ENCODE data around the gene MYOZ2. TPM values are rescaled to one million over a fixed set of nuclear protein-coding genes. Genes with fewer than 3 reads are reported as not detected.

The MYOZ2 gene
- total RNA-seq, 1 donor from 2014 or later: not detected

- no peak overlapping the region for H2AFZ ChIP-seq (replicated peaks)
- no peaks in the 10 kb centered on the region for H3F3A ChIP-seq (ENCODE audit: low read depth)
- Mint-ChIP-seq H3K4me1 (no peaks in the 10 kb centered on the region), H3K4me3 (no peak overlapping the region), H3K27ac (no peak overlapping the region), H3K27me3 (ENCODE audit: insufficient read depth, low read depth) (no peaks in the 10 kb centered on the region), H3K36me3 (peaks cover 4% of the 10 kb centered on the region), H3K9me3 (no peaks in the 10 kb centered on the region)
- H3K4me1 ChIP-seq: no peaks in the 10 kb centered on the region
- no peaks in the 10 kb centered on the region for H3K9me3 ChIP-seq (ENCODE audit: low read depth)
- H3K79me2 ChIP-seq (ENCODE audit: low read depth): peaks cover 6% of the 10 kb centered on the region
- no peak overlapping the region for H3K27ac ChIP-seq
- no peaks in the 10 kb centered on the region for H3K36me3 ChIP-seq
- no peaks in the 10 kb centered on the region for H3K27me3 ChIP-seq
- TF ChIP-seq EZH2phosphoT487 (IDR thresholded peaks at IDR 0.05) (no peak), CTCF (IDR thresholded peaks at IDR 0.05) (no peak), EZH2 (IDR thresholded peaks at IDR 0.05) (no peak)
- H3K4me2 ChIP-seq: no peak overlapping the region
- no peak for DNase-seq (ENCODE audit: low spot score)
- H4K20me1 ChIP-seq (ENCODE audit: low read depth): no peaks in the 10 kb centered on the region
- H3K9ac ChIP-seq: no peak overlapping the region
- no peak overlapping the region for H3K4me3 ChIP-seq
Measured at GRCh38 chr4:119233191-119233590, 97.6 kb downstream of the MYOZ2 start.

DNA sequence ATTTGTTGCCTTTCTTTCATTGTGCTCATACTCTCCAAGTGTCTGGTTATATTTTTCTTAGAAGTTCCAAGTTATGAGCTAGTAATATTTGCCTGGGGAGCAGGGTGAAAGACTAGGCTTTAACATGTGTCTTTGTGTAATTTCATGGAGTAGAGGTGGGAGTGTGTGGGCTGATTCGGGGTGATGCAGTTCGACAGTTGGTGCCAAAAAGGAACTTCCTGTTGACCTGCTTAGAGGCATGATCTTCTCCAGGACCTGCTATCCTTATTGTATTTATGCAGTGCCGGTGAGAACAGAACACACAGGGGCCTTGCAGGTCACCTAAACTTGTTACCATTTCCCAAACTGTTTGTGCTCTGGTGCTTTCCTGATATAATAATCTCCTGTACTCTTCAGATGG is 98.1 kb downstream of the MYOZ2 start:
- no peaks in the 10 kb centered on the region for H3K27me3 Mint-ChIP-seq (ENCODE audit: insufficient read depth, low read depth)
- no peaks in the 10 kb centered on the region for H3K27me3 ChIP-seq
- no peaks in the 10 kb centered on the region for H4K20me1 ChIP-seq (ENCODE audit: low read depth)
- no peak overlapping the region for H3K4me2 ChIP-seq
- no peak overlapping the region for H3K9ac ChIP-seq
- TF ChIP-seq CTCF (IDR thresholded peaks at IDR 0.05) (no peak), EZH2phosphoT487 (IDR thresholded peaks at IDR 0.05) (no peak), EZH2 (IDR thresholded peaks at IDR 0.05) (no peak)
- H3K4me1 Mint-ChIP-seq: no peaks in the 10 kb centered on the region
- no peak overlapping the region for H3K4me3 ChIP-seq
- H3K36me3 Mint-ChIP-seq: peaks cover 4% of the 10 kb centered on the region
- no peaks in the 10 kb centered on the region for H3K36me3 ChIP-seq
- no peaks in the 10 kb centered on the region for H3K4me1 ChIP-seq
- H3K9me3 ChIP-seq (ENCODE audit: low read depth): no peaks in the 10 kb centered on the region
- no peak overlapping the region for H3K27ac Mint-ChIP-seq
- H3K9me3 Mint-ChIP-seq: no peaks in the 10 kb centered on the region
- no peak overlapping the region for H3K27ac ChIP-seq
- no peak for DNase-seq (ENCODE audit: low spot score)
- no peak overlapping the region for H3K4me3 Mint-ChIP-seq
- no peak overlapping the region for H2AFZ ChIP-seq (replicated peaks)
- peaks cover 6% of the 10 kb centered on the region for H3K79me2 ChIP-seq (ENCODE audit: low read depth)
- no peaks in the 10 kb centered on the region for H3F3A ChIP-seq (ENCODE audit: low read depth)

GRCh38 chr4:119237201-119237600 is 101.6 kb downstream of the MYOZ2 start:
- TF ChIP-seq EZH2phosphoT487 (IDR thresholded peaks at IDR 0.05) (no peak), CTCF (IDR thresholded peaks at IDR 0.05) (no peak), EZH2 (IDR thresholded peaks at IDR 0.05) (no peak)
- H3K9me3 ChIP-seq (ENCODE audit: low read depth): no peaks in the 10 kb centered on the region
- Mint-ChIP-seq H3K27ac (no peak overlapping the region), H3K4me3 (no peak overlapping the region), H3K9me3 (no peaks in the 10 kb centered on the region), H3K27me3 (ENCODE audit: insufficient read depth, low read depth) (no peaks in the 10 kb centered on the region), H3K36me3 (peaks cover 4% of the 10 kb centered on the region), H3K4me1 (peaks cover 7% of the 10 kb centered on the region)
- no peaks in the 10 kb centered on the region for H3F3A ChIP-seq (ENCODE audit: low read depth)
- H2AFZ ChIP-seq (replicated peaks): no peak overlapping the region
- no peak overlapping the region for H3K27ac ChIP-seq
- H3K79me2 ChIP-seq (ENCODE audit: low read depth): peaks cover 2% of the 10 kb centered on the region
- no peak for DNase-seq (ENCODE audit: low spot score)
- H3K36me3 ChIP-seq: no peaks in the 10 kb centered on the region
- H3K4me3 ChIP-seq: no peak overlapping the region
- H3K9ac ChIP-seq: no peak overlapping the region
- H4K20me1 ChIP-seq (ENCODE audit: low read depth): no peaks in the 10 kb centered on the region
- no peaks in the 10 kb centered on the region for H3K27me3 ChIP-seq
- peaks cover 15% of the 10 kb centered on the region for H3K4me1 ChIP-seq
- H3K4me2 ChIP-seq: no peak overlapping the region

Other genes with a start within 250 kb of the MYOZ2 start
- gene SYNPO2, start 247.0 kb upstream of the MYOZ2 start, total RNA-seq (ENCODE audit: low replicate concordance): 0.09 TPM in 2 replicates
- 14.6 and 38.7 TPM in 2 replicates for gene USP53, start 76.9 kb downstream of the MYOZ2 start, total RNA-seq (ENCODE audit: low replicate concordance)
- gene FABP2, start 186.3 kb downstream of the MYOZ2 start, total RNA-seq (ENCODE audit: low replicate concordance): not detected in 2 replicates